ENCODE measurements around the gene SLC4A9.

Gene SLC4A9

GRCh38 chr5:140338336-140338735 is 21.7 kb upstream of the SLC4A9 start:
- Histone ChIP-seq H4K8ac (ENCODE audit: low read length) (no peak overlapping the region), H3K14ac (ENCODE audit: low read length in 2 of 2) (no peak overlapping the region), H2AFZ (ENCODE audit: low read depth, low read length) (no peak overlapping the region), H3K27me3 (ENCODE audit: control insufficient read depth in 1 of 2, insufficient read depth in 1 of 2, low read length in 2 of 2) (no peaks in the 10 kb centered on the region), H3K4me1 (ENCODE audit: control insufficient read depth, insufficient read depth, low read depth, low read length) (peaks cover 17% of the 10 kb centered on the region), H3K79me1 (replicated peaks; ENCODE audit: low read length, poor library complexity, severe bottlenecking) (peaks cover 22% of the 10 kb centered on the region), H2BK120ac (ENCODE audit: low read depth, low read length) (no peak overlapping the region), H3K4me2 (ENCODE audit: low read length, poor library complexity, severe bottlenecking) (no peak overlapping the region), H3K4me3 (ENCODE audit: insufficient read depth in 1 of 2, low read depth in 1 of 2, low read length in 2 of 2) (no peak overlapping the region), H3K4ac (ENCODE audit: low read depth in 1 of 2, low read length in 2 of 2) (no peak overlapping the region), H3K27ac (ENCODE audit: low read length, poor library complexity, severe bottlenecking) (no peak overlapping the region), H3K9ac (ENCODE audit: low read length) (no peak overlapping the region), H4K91ac (ENCODE audit: low read length) (no peak overlapping the region), H3K23ac (ENCODE audit: low read length in 2 of 2) (no peak overlapping the region), H3K9me3 (ENCODE audit: control insufficient read depth, low read length) (no peaks in the 10 kb centered on the region), H2BK15ac (ENCODE audit: low read depth, poor library complexity, severe bottlenecking) (no peak overlapping the region), H2AK5ac (ENCODE audit: low read length, severe bottlenecking) (no peak overlapping the region), H2BK12ac (ENCODE audit: low read length in 2 of 2) (no peak overlapping the region), H2BK5ac (ENCODE audit: low read depth, low read length, poor library complexity, severe bottlenecking) (no peak overlapping the region), H3K36me3 (ENCODE audit: control insufficient read depth in 1 of 2, insufficient read depth in 2 of 2, low read depth in 1 of 2, low read length in 2 of 2) (peaks cover 45 to 55% of the 10 kb centered on the region in 2 experiments), H3K18ac (ENCODE audit: low read depth in 1 of 2, low read length in 2 of 2) (no peak overlapping the region)
- no peak for DNase-seq
- 60% methylated on average over 2 of the region's 3 CpGs for WGBS

- H3K27ac ChIP-seq (ENCODE audit: low read length, poor library complexity, severe bottlenecking), result no peak overlapping the region
- no peak overlapping the region for H2AK5ac ChIP-seq (ENCODE audit: low read length, severe bottlenecking)
- no peak overlapping the region for H2BK15ac ChIP-seq (ENCODE audit: low read depth, poor library complexity, severe bottlenecking)
- H3K9ac ChIP-seq (ENCODE audit: low read length), result no peak overlapping the region
- H2BK120ac ChIP-seq (ENCODE audit: low read depth, low read length), result no peak overlapping the region
- H4K91ac ChIP-seq (ENCODE audit: low read length), result no peak overlapping the region
- no peak overlapping the region for H3K4me3 ChIP-seq (ENCODE audit: insufficient read depth in 1 of 2, low read depth in 1 of 2, low read length in 2 of 2)
- H3K36me3 ChIP-seq (ENCODE audit: control insufficient read depth in 1 of 2, insufficient read depth in 2 of 2, low read depth in 1 of 2, low read length in 2 of 2), result peaks cover 45 to 49% of the 10 kb centered on the region in 2 experiments
- no peak overlapping the region for H4K8ac ChIP-seq (ENCODE audit: low read length)
- H2BK5ac ChIP-seq (ENCODE audit: low read depth, low read length, poor library complexity, severe bottlenecking), result no peak overlapping the region
- no peak for DNase-seq
- 95% methylated on average over 1 of the region's 2 CpGs for WGBS
- H3K4me1 ChIP-seq (ENCODE audit: control insufficient read depth, insufficient read depth, low read depth, low read length), result peaks cover 17% of the 10 kb centered on the region
- H3K23ac ChIP-seq (ENCODE audit: low read length in 2 of 2), result no peak overlapping the region
- H3K9me3 ChIP-seq (ENCODE audit: control insufficient read depth, low read length), result no peaks in the 10 kb centered on the region
- no peak overlapping the region for H3K4ac ChIP-seq (ENCODE audit: low read depth in 1 of 2, low read length in 2 of 2)
- H2AFZ ChIP-seq (ENCODE audit: low read depth, low read length), result no peak overlapping the region
- peaks cover 22% of the 10 kb centered on the region for H3K79me1 ChIP-seq (replicated peaks; ENCODE audit: low read length, poor library complexity, severe bottlenecking)
- no peaks in the 10 kb centered on the region for H3K27me3 ChIP-seq (ENCODE audit: control insufficient read depth in 1 of 2, insufficient read depth in 1 of 2, low read length in 2 of 2)
- H3K18ac ChIP-seq (ENCODE audit: low read depth in 1 of 2, low read length in 2 of 2), result no peak overlapping the region
- no peak overlapping the region for H3K4me2 ChIP-seq (ENCODE audit: low read length, poor library complexity, severe bottlenecking)
- no peak overlapping the region for H3K14ac ChIP-seq (ENCODE audit: low read length in 2 of 2)
- no peak overlapping the region for H2BK12ac ChIP-seq (ENCODE audit: low read length in 2 of 2)
Observed at GRCh38 chr5:140338908-140339307, 21.1 kb upstream of the SLC4A9 start.

GRCh38 chr5:140339636-140340035 is 20.4 kb upstream of the SLC4A9 start:
- 94% methylated on average over 4 of the region's 4 CpGs for WGBS
- no peak overlapping the region for H3K4me2 ChIP-seq (ENCODE audit: low read length, poor library complexity, severe bottlenecking)
- H3K23ac ChIP-seq (ENCODE audit: low read length in 2 of 2), result no peak overlapping the region
- H3K79me1 ChIP-seq (replicated peaks; ENCODE audit: low read length, poor library complexity, severe bottlenecking), result peaks cover 22% of the 10 kb centered on the region
- peaks cover 19% of the 10 kb centered on the region for H3K4me1 ChIP-seq (ENCODE audit: control insufficient read depth, insufficient read depth, low read depth, low read length)
- H2AK5ac ChIP-seq (ENCODE audit: low read length, severe bottlenecking), result no peak overlapping the region
- peaks cover 42% of the 10 kb centered on the region in 2 experiments for H3K36me3 ChIP-seq (ENCODE audit: control insufficient read depth in 1 of 2, insufficient read depth in 2 of 2, low read depth in 1 of 2, low read length in 2 of 2)
- no peak for DNase-seq
- no peak overlapping the region for H2AFZ ChIP-seq (ENCODE audit: low read depth, low read length)
- no peak overlapping the region for H3K4ac ChIP-seq (ENCODE audit: low read depth in 1 of 2, low read length in 2 of 2)
- no peak overlapping the region for H2BK5ac ChIP-seq (ENCODE audit: low read depth, low read length, poor library complexity, severe bottlenecking)
- no peak overlapping the region for H2BK15ac ChIP-seq (ENCODE audit: low read depth, poor library complexity, severe bottlenecking)
- H3K9ac ChIP-seq (ENCODE audit: low read length), result no peak overlapping the region
- no peaks in the 10 kb centered on the region for H3K9me3 ChIP-seq (ENCODE audit: control insufficient read depth, low read length)
- no peak overlapping the region for H3K18ac ChIP-seq (ENCODE audit: low read depth in 1 of 2, low read length in 2 of 2)
- H4K8ac ChIP-seq (ENCODE audit: low read length), result no peak overlapping the region
- no peak overlapping the region for H3K27ac ChIP-seq (ENCODE audit: low read length, poor library complexity, severe bottlenecking)
- no peak overlapping the region for H4K91ac ChIP-seq (ENCODE audit: low read length)
- H2BK12ac ChIP-seq (ENCODE audit: low read length in 2 of 2), result no peak overlapping the region
- H3K4me3 ChIP-seq (ENCODE audit: insufficient read depth in 1 of 2, low read depth in 1 of 2, low read length in 2 of 2), result no peak overlapping the region
- H3K27me3 ChIP-seq (ENCODE audit: control insufficient read depth in 1 of 2, insufficient read depth in 1 of 2, low read length in 2 of 2), result no peaks in the 10 kb centered on the region
- H3K14ac ChIP-seq (ENCODE audit: low read length in 2 of 2), result no peak overlapping the region
- no peak overlapping the region for H2BK120ac ChIP-seq (ENCODE audit: low read depth, low read length)

- peaks cover 35 to 38% of the 10 kb centered on the region in 2 experiments for H3K36me3 ChIP-seq (ENCODE audit: control insufficient read depth in 1 of 2, insufficient read depth in 2 of 2, low read depth in 1 of 2, low read length in 2 of 2)
- no peak overlapping the region for H3K14ac ChIP-seq (ENCODE audit: low read length in 2 of 2)
- H3K18ac ChIP-seq (ENCODE audit: low read depth in 1 of 2, low read length in 2 of 2), result no peak overlapping the region
- no peak overlapping the region for H2BK5ac ChIP-seq (ENCODE audit: low read depth, low read length, poor library complexity, severe bottlenecking)
- no peak overlapping the region for H2BK120ac ChIP-seq (ENCODE audit: low read depth, low read length)
- no peak overlapping the region for H3K9ac ChIP-seq (ENCODE audit: low read length)
- no peak overlapping the region for H3K23ac ChIP-seq (ENCODE audit: low read length in 2 of 2)
- no peak overlapping the region for H2AK5ac ChIP-seq (ENCODE audit: low read length, severe bottlenecking)
- peaks cover 27% of the 10 kb centered on the region for H3K4me1 ChIP-seq (ENCODE audit: control insufficient read depth, insufficient read depth, low read depth, low read length)
- H3K27me3 ChIP-seq (ENCODE audit: control insufficient read depth in 1 of 2, insufficient read depth in 1 of 2, low read length in 2 of 2), result no peaks in the 10 kb centered on the region
- no peak overlapping the region for H4K91ac ChIP-seq (ENCODE audit: low read length)
- no peak overlapping the region for H3K4me2 ChIP-seq (ENCODE audit: low read length, poor library complexity, severe bottlenecking)
- H2BK15ac ChIP-seq (ENCODE audit: low read depth, poor library complexity, severe bottlenecking), result no peak overlapping the region
- H3K9me3 ChIP-seq (ENCODE audit: control insufficient read depth, low read length), result no peaks in the 10 kb centered on the region
- H3K4me3 ChIP-seq (ENCODE audit: insufficient read depth in 1 of 2, low read depth in 1 of 2, low read length in 2 of 2), result no peak overlapping the region
- peaks cover 23% of the 10 kb centered on the region for H3K79me1 ChIP-seq (replicated peaks; ENCODE audit: low read length, poor library complexity, severe bottlenecking)
- H3K4ac ChIP-seq (ENCODE audit: low read depth in 1 of 2, low read length in 2 of 2), result no peak overlapping the region
- no peak overlapping the region for H2AFZ ChIP-seq (ENCODE audit: low read depth, low read length)
- no peak overlapping the region for H3K27ac ChIP-seq (ENCODE audit: low read length, poor library complexity, severe bottlenecking)
- no peak overlapping the region for H4K8ac ChIP-seq (ENCODE audit: low read length)
- no peak for DNase-seq
- no peak overlapping the region for H2BK12ac ChIP-seq (ENCODE audit: low read length in 2 of 2)
Observed at GRCh38 chr5:140340605-140341121, 19.3 kb upstream of the SLC4A9 start.

All from mesenchymal stem cell (in vitro differentiated cells and primary cell).